Measurements from ENCODE around the gene KHDC3L. TPM values are rescaled to one million over a fixed set of nuclear protein-coding genes. Genes with fewer than 3 reads are reported as not detected.
A peak's percentile ranks its signal among the peaks of the same experiment; 100 is the strongest.

KHDC3L gene
- polyA plus RNA-seq, 3 donors, result not detected

DNA sequence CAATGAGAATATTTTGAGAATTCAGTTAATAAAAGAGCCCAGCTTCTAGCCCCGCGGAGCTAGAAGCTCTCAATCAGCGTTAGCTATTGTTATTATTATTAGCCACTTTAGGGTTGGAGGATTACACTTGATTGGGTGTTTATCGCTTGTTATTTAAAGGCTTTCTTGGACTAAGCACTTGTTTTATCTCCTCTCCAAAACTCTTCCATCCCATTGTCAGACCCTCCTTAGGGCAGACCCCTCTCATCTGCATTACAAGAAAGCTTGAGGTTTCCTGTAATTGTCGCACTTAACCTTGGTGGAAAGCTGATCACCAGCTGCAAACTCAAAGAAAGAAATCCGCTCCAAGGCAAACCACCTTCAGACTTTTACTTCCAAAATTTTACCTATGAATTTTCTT is 13.1 kb upstream of the KHDC3L start:
- Histone ChIP-seq H3K27me3 (ENCODE audit: control insufficient read depth in 2 of 2, insufficient read depth in 2 of 2, low read length in 2 of 2) (peaks cover 27 to 46% of the 10 kb centered on the region in 2 donors), H3K4me3 (replicated peaks in 1 of 3; ENCODE audit: low read depth in 2 of 3, low read length in 3 of 3) (no peak overlapping the region), H3K27ac (ENCODE audit: low read depth in 1 of 2, low read length in 2 of 2) (no peak overlapping the region), H3K9me3 (replicated peaks in 1 of 2; ENCODE audit: control insufficient read depth in 1 of 2, insufficient read depth in 1 of 2, low read length in 2 of 2) (peaks cover 6 to 9% of the 10 kb centered on the region in 2 donors), H3K9ac (ENCODE audit: insufficient read depth, low read length, poor library complexity, severe bottlenecking) (no peak overlapping the region), H2AFZ (ENCODE audit: insufficient read depth, low read depth, low read length, poor library complexity, severe bottlenecking) (no peak overlapping the region), H3K79me2 (ENCODE audit: insufficient read depth, low read length) (no peaks in the 10 kb centered on the region), H3K36me3 (replicated peaks in 1 of 2; ENCODE audit: control insufficient read depth in 1 of 2, insufficient read depth in 2 of 2, low read length in 2 of 2) (no peaks in the 10 kb centered on the region), H3K4me2 (replicated peaks; ENCODE audit: extremely low read depth, low read length, poor library complexity, severe bottlenecking) (no peak overlapping the region), H3K4me1 (ENCODE audit: control insufficient read depth in 1 of 2, insufficient read depth in 2 of 2, low read length in 2 of 2) (no peaks in the 10 kb centered on the region), H4K20me1 (ENCODE audit: insufficient read depth, low read length) (no peaks in the 10 kb centered on the region)
- DNase-seq, result no peak
- H3K4me3 Mint-ChIP-seq, result peak overlapping the region in 1 of 2 donors; percentile 57
- no CpG with 5 or more reads among the region's 6 CpGs for WGBS (ENCODE audit: insufficient coverage)
- TF ChIP-seq, protein P1, sequence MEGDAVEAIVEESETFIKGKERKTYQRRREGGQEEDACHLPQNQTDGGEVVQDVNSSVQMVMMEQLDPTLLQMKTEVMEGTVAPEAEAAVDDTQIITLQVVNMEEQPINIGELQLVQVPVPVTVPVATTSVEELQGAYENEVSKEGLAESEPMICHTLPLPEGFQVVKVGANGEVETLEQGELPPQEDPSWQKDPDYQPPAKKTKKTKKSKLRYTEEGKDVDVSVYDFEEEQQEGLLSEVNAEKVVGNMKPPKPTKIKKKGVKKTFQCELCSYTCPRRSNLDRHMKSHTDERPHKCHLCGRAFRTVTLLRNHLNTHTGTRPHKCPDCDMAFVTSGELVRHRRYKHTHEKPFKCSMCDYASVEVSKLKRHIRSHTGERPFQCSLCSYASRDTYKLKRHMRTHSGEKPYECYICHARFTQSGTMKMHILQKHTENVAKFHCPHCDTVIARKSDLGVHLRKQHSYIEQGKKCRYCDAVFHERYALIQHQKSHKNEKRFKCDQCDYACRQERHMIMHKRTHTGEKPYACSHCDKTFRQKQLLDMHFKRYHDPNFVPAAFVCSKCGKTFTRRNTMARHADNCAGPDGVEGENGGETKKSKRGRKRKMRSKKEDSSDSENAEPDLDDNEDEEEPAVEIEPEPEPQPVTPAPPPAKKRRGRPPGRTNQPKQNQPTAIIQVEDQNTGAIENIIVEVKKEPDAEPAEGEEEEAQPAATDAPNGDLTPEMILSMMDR (IDR thresholded peaks at IDR 0.05), result no peak
- intact Hi-C loops (cut with micrococcal nuclease), result no loop called here
- peaks cover 0 to 18% (median 11%) of the 10 kb centered on the region in 7 donors for H3K9me3 Mint-ChIP-seq
- no peaks in the 10 kb centered on the region for H3K4me1 Mint-ChIP-seq
- H3K36me3 Mint-ChIP-seq, result no peaks in the 10 kb centered on the region
- H3K27me3 Mint-ChIP-seq (ENCODE audit: low read depth in 3 of 3), result peaks cover 42 to 45% (median 43%) of the 10 kb centered on the region in 3 donors
- no peak overlapping the region for H3K27ac Mint-ChIP-seq

DNA sequence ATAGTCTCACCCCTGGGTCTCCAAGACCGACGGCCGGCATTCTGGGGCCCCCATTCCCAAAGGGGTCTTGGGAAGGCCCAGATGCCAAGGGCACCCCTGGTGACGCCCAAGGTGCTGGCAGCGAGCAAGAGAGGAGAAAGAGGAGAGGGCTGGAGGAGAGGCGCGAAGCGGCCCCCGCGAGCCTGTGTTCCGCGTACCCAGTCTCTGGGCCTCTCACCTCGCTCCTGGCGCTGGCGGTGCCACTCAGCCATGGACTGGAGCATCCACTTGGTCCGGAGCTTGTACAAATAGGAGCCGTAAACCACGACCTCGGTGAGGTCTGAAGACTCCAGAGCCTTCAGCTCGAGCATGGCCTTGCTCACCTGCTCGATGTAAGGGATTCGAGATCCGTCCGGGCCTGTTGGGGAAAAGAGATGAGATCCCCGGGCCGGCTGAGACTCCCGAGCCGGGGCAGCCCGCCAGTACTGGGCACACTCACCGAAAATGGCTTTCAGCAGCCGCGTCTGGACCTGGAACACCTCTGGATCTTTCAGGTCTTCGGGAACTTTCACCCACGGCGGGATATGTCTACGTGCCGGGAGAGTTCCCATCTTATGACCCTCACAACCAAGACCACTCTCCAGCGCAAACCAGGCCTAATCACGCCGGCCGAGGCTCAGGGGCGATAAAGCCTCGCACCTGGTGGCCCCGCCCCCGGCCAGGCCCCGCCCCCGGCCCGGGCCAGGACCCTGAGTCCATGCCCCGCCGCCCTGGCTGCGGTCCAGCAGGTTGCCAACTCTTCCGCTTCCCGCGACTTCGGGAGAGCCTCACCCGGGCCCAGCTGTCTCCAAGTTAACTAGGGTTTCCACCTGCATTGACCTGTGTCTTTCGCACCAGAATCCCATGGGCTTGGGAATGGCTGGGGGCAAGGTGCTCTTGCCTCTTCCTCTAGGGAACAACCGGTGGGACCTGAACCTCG is 8.5 kb upstream of the KHDC3L start, which contains the start of gene DPPA5:
Gene DPPA5 (minus strand): TSS at position 641 of the 958 bp plus-strand sequence. CDS start 51 bp downstream, at position 590.
- Histone ChIP-seq H3K4me1 (ENCODE audit: control insufficient read depth in 1 of 2, insufficient read depth in 2 of 2, low read length in 2 of 2) (no peaks in the 10 kb centered on the region), H3K27me3 (ENCODE audit: control insufficient read depth in 2 of 2, insufficient read depth in 2 of 2, low read length in 2 of 2) (peaks cover 15 to 32% of the 10 kb centered on the region in 2 donors), H3K79me2 (ENCODE audit: insufficient read depth, low read length) (no peaks in the 10 kb centered on the region), H3K4me2 (replicated peaks; ENCODE audit: extremely low read depth, low read length, poor library complexity, severe bottlenecking) (no peak within 1 kb of the TSS), H3K27ac (ENCODE audit: low read depth in 1 of 2, low read length in 2 of 2) (no peak within 1 kb of the TSS), H3K9ac (ENCODE audit: insufficient read depth, low read length, poor library complexity, severe bottlenecking) (no peak within 1 kb of the TSS), H3K36me3 (replicated peaks in 1 of 2; ENCODE audit: control insufficient read depth in 1 of 2, insufficient read depth in 2 of 2, low read length in 2 of 2) (no peaks in the 10 kb centered on the region), H3K9me3 (replicated peaks in 1 of 2; ENCODE audit: control insufficient read depth in 1 of 2, insufficient read depth in 1 of 2, low read length in 2 of 2) (peaks cover under 1 to 11% of the 10 kb centered on the region in 2 donors), H4K20me1 (ENCODE audit: insufficient read depth, low read length) (no peaks in the 10 kb centered on the region), H3K4me3 (replicated peaks in 1 of 3; ENCODE audit: low read depth in 2 of 3, low read length in 3 of 3) (no peak within 1 kb of the TSS), H2AFZ (ENCODE audit: insufficient read depth, low read depth, low read length, poor library complexity, severe bottlenecking) (no peak within 1 kb of the TSS)
- Mint-ChIP-seq H3K36me3 (no peaks in the 10 kb centered on the region), H3K9me3 (peaks cover 0 to 12% (median 7%) of the 10 kb centered on the region in 7 donors), H3K27ac (no peak within 1 kb of the TSS), H3K27me3 (ENCODE audit: low read depth in 3 of 3) (peaks cover 25 to 37% (median 27%) of the 10 kb centered on the region in 3 donors), H3K4me1 (no peaks in the 10 kb centered on the region), H3K4me3 (no peak within 1 kb of the TSS)
- intact Hi-C loops (cut with micrococcal nuclease), result no loop called here
- TF ChIP-seq, protein P1 (IDR thresholded peaks at IDR 0.05), result no peak
- DNase-seq, result no peak
- 85% methylated on average over 52 of the region's 59 CpGs for WGBS (ENCODE audit: insufficient coverage)
